NCI-H2196 treated with DMSO at 0.1 percent for 48 hours (cell line): ENCODE data around the gene C1orf35.

Experiments used
- DNase-seq: peaks from one replicate; lab custom pipeline; 2025; ENCODE audit not compliant: unreplicated experiment; lab: John Stamatoyannopoulos, UW

The C1orf35 gene

DNA sequence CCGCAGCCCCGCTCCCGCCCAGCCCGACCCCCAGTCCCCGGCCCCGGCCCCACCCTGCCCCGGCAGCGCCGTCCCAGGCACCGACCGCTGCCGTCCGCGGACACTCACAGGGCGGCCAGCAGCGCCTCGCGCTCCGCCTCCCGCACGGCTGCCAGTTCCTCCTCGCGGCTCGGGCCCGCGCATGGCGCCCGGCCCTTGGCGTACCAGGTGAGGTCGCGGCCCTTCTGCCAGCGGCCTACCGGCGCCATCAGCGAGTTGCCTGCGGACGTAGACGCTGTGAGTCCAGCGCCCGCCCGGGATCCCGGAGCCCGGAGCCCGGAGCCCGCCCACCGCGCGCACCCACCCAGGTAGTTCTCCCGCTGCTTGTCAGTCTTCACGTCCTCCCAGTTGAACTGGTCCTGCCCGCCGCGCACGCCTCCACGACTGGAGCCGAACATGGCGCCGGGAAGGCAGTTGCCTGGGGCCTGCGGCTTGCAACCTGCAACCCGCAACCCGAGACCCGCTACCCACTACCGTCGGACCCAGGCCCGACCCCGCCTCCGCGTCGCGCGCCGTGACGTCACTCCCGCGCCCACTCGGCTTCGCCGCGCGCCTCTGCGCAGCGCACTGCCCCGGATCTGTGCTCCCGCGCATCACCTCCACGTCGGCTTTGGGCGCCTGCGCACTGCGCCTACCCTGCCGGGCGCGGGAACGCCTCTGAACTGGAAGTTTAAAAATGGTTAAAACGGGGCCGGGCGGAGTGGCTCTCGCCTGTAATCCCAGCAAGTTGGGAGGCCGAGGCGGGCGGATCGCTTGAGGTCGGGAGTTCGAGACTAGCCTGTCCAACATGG is at the start of gene C1orf35:
Gene C1orf35, minus strand, starts transcription at position 535 of the 830 bp plus-strand sequence. Its CDS starts 98 bp downstream, at position 437.
- DNase-seq = peak; percentile 88

DNA sequence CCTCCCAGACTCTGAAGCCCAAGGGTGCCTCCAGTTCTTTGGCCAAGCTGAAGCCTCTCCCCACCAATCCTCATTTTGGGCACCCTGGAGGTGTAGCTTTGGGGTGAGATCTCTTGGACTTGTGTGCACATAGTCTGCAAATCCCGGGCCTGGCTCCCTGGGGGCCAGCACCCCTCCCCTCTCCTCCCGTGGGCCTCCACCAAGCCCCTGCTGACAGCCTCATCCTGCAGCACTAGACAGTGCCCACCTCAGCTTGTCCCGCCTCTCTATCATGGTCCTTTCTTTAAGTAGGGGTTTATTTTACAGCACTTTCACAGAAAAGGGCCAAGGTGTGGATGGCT is 49.8 kb upstream of the C1orf35 start:
- DNase-seq = no peak

DNA sequence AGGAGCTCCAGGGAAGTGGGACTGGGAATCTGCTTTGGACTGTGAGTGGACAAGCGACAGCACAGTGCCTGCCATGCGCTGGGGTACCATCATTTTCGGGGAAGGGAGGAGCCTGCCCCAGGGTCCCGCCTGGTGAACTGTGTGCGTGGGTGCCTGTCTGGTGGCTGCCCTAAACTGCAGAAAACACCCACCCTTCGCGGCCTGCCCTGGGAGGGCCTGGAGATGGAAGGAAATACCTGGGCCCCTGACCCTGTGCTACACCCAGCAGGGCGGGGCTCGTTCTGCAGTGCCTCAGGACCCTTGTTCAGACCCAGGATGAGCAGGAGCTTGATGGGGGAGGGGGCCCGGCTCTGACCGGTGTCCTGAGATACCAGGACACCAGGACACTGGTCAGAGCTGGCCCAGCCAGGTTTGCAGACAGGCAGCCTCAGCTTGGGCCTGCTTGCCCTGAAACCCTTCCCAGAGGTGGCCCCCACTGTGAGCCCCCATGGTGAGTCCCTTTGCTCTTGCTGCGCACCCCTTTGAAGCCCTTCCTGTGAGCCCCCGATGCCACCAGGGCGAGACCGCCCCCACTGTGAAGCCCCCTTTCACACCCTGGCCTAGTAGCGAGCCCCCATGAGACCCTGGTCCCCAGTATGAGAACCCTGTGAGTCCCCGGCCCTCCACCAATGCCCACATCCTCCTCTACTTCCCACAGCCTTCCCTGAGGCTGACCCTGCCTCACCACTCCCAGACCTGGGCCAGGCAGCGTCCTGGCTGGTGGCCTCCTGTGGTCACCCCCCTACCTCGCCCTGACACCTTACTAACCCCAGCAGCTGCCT is 49.2 kb upstream of the C1orf35 start:
- no peak for DNase-seq

DNA sequence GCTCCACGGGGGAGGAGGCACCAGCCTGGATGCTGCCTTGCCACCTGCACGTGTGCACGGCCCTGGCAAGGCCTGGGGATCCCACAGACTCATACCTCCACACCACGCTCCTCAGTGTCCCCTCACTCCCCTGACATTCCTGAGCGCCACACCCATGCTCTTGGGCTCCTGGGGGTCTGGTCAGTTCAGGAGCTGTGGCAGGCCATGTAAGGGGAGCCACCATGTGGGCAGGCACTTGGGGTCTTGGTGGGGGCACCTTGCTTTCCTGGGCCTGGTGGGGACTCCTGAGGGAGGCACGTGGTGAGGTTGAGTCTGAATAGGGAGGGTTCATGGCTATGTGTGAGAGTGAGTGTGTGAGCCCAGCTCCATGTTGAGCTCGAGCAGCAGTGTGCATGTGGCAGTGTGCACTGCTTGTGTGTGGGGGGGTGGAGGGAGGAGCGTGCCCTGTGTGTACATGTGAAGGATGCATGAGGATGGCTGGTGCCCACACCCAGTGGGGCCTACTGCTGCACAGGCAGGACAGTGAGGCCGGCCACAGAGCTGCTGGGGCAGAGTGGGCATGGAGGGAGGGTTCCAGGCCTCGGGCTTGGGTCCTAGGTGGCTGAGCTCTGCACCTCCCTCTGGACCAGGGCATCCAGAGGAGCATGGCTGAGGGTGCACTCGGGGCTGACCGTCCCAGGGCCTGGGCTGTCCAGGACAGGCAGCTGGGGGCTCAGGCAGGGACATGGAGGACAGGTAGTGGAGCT is 48.2 kb upstream of the C1orf35 start:
- no peak for DNase-seq

DNA sequence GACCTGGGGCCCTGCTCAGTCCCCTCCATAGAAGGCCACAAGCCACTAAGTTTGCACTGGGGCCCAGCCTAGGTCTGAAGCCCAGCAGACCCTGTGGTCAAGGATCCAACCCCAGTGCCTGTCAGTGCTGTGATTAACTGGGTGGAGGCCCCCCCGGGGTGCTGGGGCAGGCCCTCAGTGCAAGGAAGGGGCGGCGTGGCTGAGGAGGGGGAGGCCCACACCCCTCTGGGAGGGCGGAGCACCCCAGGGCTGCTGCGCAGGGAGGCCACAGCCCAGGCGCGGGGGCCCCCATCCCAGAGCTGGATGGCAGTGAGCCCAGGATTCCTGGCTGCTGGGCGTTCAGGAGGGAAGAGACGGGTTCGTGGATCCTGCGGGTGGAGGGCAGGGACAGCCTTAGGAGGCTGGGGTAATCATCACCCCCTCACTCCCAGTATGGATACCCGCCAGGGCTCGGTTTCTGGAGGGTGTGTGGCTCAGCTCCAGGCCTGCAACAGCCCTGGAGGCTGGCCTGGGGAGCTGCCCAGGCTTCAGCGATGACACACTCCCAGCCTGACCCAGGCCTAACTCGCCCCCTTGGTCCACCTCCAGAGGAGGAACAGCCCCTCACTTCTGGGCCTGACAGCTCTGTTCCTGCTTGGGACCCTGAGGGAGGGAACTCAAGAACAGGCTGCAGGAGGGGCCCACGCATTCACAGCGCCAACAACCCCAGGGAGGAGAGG is 47.5 kb upstream of the C1orf35 start:
- DNase-seq = no peak

DNA sequence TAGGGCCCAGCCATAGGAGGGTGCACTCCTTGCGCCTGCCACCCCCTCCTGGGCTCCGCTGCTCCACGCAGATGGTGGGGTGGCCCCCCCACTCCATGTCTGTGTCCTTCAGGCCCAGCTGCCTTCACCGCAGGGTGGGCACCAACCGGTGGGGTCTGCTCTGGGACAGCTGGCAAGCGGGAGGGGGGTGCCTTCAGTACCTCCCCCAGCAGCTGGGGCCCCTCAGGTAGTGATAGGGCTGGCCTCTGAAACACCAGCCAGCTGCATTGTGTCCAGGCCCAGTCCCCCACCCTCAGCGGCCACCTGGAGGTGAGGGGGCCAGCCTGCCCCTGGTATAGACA is 47.0 kb upstream of the C1orf35 start:
- no peak for DNase-seq

DNA sequence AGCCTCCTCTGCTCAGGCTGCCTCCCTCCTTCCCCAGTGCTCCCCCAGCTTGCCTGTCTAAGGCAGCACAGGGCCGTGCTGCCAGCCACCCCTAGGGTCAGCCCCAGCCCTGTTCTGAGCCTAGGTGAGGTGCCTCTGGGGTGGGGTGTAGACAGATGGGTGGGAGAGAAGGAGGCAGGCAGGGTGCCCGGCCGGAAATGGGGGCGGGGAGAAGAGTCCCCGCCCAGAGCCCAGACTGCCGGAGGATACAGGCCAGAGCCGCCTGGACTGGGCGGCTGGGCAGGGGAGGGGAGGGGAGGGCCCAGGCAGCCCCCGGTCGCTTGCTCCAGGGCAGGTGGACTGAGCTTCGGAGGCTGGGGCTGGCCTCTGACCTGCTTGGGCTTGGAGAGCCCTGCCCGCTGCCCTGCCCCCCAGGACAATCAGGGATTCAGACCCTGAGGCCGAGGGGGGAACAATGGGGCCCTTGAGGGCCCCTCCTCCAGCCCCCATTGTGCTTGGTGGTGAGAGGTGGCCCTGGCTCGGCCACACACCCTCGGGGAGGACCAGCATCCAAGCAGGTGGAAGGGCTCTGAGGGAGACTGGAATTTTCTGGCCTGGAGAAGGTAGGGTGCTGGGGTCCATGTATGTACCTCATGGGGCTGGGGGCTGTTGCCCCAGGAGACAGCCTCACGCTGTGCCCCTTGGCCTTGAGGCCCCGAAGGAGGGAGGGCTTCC is 46.4 kb upstream of the C1orf35 start, which contains the start of gene GJC2:
Gene GJC2, plus strand, starts transcription at position 525 of the 714 bp plus-strand sequence. CDS start 7,829 bp downstream, outside the sequence.
- no peak for DNase-seq

DNA sequence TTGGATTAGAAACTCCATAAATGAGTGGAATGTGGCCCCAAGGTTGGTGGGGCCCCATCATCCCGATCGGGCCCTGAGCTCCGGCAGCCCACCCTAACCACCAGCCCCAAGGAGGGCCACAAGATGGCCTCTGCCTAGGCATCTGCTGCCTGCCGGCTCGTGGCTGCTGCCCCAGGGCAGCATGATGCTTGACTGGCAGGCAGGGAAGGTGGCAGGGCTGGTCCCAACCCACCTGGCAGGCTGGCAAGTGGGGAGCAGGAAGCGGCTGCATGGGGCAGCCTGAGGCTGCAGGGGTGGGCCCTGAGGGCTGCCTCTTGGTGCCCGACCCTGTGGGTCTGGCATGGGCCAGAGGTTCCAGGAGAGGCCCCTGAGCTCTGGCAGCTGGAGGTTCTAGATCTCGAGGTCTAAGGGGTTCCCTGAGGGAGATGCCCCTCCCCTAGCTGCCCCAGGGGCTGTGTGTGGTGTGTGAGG is 45.8 kb upstream of the C1orf35 start:
- DNase-seq = no peak

DNA sequence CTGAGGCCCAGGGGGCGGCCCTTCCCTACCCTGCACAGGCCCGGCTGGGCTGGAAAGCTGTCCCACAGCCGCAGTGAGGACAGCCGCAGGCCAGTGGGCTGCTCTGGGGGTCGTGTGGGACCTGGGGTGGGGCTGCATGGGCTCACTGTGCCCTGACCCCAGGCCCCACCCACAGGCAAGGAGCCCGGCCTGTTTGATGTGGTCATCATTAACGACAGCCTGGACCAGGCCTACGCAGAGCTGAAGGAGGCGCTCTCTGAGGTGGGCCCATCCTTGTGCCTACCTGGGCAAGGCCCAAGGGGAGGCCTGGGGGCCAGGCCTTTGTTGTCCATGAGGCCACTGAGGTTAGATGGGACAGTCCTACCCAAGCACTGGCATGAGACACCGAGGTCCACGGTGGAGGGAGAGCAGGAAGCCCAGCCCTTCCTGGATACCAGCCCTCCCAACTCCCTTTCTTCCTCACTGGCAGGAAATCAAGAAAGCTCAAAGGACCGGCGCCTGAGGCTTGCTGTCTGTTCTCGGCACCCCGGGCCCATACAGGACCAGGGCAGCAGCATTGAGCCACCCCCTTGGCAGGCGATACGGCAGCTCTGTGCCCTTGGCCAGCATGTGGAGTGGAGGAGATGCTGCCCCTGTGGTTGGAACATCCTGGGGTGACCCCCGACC is 45.2 kb upstream of the C1orf35 start:
- DNase-seq = no peak

DNA sequence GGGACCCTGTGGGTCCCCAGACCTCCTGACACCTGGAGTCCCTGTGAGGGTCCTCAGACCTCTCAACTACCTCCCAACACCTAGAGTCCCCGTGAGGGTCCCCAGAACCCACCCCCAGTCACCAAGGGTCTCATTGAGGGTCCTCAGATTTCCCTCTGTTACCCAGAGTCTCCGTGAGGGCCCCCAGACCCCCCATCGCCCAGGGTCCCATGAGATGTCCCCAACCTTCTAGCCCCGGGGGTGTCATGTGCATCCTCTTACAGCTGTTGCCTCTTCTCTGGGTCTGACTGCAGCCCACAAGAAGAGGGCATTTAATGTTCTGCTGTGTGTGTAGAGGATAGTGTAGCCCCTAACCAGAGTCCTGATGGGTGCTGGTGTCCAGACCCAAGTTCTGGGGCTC is 44.6 kb upstream of the C1orf35 start:
- no peak for DNase-seq

DNA sequence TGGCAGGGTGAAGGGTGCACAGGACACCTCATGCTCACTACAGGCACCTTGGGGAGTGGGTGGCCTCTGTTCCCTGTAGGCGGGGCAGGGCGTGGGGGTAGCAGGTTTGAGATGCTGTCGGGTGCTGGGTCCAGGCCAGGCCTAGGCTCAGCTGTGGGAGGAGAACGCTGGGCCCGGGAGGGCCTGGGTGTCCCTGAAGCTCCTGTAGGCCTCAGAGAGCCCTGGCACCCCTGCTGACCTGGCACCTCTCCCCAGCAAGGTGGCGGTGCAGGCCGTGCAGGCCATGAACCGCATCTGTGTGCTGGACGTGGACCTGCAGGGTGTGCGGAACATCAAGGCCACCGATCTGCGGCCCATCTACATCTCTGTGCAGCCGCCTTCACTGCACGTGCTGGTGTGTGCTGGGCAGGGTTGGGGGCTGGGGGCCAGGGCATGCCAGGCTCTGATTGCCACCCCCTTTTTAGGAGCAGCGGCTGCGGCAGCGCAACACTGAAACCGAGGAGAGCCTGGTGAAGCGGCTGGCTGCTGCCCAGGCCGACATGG is 44.1 kb upstream of the C1orf35 start:
- no peak for DNase-seq

DNA sequence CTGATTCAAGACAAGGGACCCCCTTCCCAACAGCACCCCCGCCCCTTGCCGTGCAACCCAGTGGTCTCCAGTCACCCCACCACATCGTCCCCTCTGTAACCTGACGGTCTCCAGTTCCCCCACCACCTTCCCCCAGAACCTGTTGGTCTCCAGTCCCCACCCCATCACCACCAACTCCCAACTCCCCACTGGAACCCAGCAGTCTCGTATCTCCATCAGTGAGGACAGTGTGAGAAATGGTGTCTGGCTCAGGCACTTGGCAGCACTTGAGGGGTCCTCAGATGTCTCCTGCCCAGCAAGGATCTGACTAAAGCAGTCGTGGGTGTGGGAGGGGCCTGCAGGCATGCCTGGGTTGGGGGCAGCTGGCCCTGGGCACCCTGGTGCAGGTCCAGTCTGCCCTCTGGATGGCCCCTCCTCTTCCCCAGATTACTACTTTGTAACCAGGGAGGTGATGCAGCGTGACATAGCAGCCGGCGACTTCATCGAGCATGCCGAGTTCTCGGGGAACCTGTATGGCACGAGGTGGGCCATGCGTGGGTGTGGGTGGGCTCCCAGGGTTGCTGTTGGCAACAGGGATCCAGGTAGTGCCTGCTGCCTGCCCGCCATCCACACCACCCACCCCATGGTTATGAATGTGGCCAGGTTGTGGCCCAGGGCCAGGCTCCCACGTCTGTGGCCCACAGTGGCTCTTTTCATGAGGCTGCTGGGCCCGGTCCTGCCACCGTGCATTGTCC is 43.5 kb upstream of the C1orf35 start:
- no peak for DNase-seq

DNA sequence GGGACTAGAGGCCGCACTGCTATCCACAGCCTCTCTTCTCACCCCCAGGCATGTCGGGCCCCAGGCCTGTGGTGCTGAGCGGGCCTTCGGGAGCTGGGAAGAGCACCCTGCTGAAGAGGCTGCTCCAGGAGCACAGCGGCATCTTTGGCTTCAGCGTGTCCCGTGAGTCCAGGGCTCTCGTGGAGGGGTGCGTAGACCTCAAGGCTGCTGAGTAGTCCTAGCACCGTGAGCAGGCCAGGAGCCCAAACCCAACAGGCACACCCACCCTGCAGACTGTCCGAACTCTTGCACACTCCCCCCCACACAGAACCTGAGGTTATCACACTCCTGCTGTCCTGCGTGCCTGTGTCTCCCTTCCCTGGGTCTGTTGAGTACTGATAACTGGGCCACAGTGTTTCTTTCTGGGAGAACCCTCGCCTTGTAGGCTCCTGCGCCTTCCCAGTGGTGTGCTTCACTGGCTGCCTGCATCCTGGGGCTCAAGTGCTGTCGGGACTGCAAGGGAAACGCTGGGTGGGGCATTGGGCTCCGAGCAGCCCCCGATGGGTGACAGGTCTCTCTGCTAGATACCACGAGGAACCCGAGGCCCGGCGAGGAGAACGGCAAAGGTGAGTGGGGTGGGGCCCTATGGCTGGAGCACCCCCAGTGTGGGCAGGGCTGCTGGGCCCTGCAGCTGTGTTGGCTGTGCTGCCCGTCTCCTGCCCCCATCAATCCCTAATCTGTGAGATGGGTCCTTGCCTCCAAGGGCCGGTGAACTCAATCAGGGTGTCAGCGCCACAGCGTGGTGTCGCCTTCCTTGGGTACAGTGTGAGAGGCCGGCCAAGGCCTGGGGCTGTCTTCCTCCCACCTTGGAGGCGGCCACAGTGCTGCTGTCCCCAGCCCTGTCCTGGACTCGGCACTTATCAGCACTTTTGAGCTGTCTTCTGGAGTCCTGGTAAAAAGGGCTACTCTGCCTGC is 42.6 kb upstream of the C1orf35 start:
- DNase-seq = no peak

DNA sequence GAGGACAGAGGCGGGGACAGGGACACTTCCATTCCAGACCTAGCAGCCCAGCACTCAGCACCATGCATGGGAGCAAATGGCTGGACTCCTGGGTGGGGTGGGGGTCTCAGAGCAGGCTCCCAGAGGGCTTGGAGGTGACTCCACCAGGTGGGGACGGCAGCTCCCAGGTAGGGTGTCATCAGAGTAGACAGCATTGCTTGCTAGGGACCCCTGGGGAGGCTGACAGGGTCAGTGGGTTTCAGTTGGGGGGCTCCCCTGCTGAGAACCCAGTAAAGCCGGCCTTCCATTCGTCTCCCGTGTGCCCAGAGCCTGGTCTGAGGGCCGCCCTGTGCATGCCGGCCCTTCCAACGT is 41.8 kb upstream of the C1orf35 start:
- DNase-seq = no peak

DNA sequence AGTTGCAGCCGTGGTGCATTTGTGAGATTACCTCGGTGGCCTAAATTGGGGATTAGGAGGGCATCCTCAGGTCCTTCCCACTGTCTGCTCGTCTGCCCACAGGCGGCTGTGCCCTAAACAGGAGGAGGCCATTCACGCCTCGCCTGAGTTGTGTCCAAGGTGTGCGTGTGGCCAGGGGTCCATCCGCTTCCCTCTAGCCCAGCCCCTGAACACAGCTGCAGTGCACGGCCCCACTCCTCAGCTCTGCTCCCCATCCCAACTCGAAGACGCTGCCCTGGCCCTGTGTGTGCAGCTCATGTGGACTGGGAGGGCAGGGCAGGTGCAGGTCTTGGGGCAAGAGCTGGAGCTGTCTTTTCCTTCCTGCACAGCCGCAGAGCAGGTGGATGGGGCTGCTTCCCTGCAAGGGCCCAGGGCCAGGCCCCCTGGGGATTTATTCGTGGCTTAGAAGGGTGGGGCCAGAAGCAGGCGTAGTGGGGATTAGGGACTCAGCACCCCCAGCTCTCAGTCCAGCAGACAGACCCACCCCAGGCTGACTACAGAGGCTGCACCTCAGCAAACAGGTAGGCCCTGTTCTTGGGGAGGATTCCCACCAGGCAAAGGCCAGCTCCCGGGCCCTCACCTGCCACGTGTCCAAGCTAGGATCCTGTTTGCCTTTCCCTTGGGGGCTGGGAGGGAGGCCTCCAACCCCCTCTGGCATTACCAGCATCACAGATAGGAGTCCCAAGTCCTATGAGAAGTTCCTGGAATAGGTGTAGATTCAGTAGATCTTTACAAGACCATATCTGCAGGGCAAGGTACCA is 41.3 kb upstream of the C1orf35 start:
- no peak for DNase-seq

DNA sequence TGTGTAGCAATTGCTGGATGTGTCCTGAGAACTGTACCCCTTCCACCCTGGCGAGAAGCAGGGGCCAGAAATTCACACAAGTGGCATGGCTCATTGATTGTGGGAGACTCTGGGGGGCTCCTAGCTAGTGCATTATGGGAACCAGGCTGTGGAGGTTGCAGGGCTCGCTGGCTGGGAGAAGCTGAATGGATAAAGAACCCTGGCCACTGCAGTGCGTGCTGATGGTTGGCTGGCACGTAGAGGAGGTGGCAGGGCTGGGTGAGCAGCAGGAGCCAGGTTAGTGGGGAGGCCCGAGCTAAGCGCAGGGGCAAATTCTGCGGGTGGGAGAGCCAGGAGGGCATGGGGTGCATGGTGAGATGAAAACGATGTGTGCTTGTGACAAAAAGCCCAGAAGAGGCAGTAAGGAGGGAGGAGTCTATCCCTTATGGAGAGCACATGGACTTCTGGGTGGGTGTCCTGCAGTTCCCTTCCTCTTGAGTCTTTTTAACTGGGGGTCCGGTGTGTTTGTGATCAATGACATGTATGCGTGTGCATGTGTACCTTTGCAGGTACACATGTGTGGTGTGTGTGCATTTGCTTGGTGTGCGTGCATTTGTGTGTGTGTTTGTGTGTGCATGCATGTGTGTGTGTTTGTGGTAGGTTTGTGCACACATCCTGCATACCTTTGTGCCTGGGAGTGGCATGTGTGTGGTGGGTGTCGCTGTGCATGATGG is 40.5 kb upstream of the C1orf35 start:
- no peak for DNase-seq
